GM21619 (cell line): ENCODE measurements around the gene RMDN3.
A peak's percentile ranks its signal among the peaks of the same experiment; 100 is the strongest.

Experiments
- ATAC-seq: cut with Tn5 transposase; IDR thresholded peaks from one replicate; pipeline ENCODE4 v1.9.1; 2021; ENCODE audit not compliant: unreplicated experiment

Gene RMDN3

DNA sequence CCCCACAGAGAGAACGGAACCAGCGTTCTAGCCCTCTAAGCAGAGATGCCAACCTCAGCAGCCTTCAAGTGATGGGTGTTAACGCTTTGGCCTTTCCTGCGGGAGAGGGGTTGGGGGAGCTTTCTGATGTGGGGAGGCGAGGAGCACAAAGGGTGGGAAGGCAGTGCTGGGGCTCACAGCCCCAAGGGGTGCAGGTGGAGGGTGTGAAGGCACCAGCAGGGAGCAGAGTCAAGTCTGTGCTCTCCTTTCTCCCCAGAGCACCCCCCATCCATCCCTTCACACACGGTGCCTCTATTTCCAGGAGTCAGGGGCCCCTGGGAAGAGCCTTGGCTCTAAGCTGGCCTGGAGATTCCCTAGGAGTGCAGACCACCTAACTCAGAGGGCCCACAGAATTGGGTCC, 18.8 kb upstream of the RMDN3 start:
- ATAC-seq, result no peak

- ATAC-seq, result no peak
These were observed 18.4 kb upstream of the RMDN3 start for GRCh38 chr15:40773496-40773895.

GRCh38 chr15:40772014-40772413, 17.0 kb upstream of the RMDN3 start:
- no peak for ATAC-seq

GRCh38 chr15:40771242-40771641, 16.2 kb upstream of the RMDN3 start:
- no peak for ATAC-seq

GRCh38 chr15:40770147-40770721, 15.2 kb upstream of the RMDN3 start:
- ATAC-seq, result no peak

- ATAC-seq, result peak; percentile 39
These were observed 14.5 kb upstream of the RMDN3 start, which contains the start of gene C15orf62 for GRCh38 chr15:40769274-40770146. C15orf62 (plus strand) TSS chr15:40769980; CDS start chr15:40770496, 516 bp downstream.

DNA sequence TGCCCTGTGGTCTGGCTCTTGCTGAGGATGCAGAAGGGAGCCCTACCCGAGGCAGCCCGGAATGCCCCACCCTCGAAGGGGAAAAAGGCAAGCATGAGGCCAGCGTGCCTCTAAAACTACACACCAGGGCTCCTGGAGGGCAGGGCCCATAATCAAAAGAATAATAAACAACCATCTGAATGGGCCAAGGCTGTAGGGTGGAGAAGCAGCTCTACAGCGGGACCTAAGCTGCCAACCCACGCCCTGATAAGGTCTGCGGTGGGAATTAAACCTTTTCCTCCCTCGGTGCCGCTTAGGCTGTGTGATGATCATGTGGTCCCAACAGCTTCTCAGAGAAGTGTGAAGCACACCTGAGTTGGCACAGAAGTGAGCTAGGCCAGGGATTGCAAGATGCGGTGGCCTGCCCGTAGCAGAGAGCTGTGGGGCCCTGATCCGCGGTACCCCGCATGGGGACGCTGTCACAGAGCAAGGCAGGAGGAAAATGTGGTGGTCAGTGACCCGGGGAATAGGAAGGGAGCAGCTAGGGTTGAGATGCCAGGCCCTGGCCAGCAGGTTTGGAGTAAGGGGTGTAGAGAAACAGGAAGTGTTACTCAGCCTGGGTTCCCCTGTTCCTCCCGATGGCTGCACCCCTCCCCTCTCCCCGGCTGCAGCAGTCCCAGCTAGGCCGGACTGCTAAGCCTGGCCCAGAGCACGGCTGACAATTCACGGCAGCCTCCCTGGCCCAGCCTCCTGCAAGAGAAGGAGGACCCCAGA, 13.6 kb upstream of the RMDN3 start:
- ATAC-seq, result peak; percentile 2

DNA sequence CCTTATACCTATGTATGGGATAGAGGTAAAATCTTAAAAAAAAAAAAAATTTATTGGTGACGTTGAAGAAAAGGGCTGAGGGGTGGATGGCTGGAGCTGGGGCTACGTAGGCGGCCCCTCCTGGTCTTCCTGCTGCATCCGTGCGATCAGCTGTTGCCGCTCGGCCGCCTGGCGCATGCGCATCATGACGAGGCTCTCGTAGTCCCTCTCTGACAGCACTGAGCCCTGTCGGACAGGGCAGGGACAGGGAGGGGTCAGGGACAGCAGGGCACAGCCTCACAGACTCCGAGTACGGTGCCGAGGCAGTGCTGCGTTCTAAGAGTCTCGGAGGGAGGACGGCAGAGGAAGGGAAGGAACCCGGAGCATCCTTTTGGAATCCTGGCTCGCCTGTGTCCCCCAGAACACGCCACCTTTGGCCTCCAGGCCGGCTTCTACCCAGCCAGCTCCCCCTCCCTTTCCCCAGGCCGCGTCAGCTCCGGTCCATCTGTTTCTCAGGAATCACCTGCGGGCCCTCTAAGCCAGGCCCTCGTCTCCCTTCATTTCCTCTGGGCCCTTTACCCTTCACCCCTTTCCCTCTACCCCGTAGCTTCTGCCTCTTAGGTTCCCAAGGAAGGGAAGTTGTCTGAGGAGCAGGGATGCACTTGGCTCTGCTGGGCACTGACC, 12.9 kb upstream of the RMDN3 start:
- ATAC-seq, result no peak

DNA sequence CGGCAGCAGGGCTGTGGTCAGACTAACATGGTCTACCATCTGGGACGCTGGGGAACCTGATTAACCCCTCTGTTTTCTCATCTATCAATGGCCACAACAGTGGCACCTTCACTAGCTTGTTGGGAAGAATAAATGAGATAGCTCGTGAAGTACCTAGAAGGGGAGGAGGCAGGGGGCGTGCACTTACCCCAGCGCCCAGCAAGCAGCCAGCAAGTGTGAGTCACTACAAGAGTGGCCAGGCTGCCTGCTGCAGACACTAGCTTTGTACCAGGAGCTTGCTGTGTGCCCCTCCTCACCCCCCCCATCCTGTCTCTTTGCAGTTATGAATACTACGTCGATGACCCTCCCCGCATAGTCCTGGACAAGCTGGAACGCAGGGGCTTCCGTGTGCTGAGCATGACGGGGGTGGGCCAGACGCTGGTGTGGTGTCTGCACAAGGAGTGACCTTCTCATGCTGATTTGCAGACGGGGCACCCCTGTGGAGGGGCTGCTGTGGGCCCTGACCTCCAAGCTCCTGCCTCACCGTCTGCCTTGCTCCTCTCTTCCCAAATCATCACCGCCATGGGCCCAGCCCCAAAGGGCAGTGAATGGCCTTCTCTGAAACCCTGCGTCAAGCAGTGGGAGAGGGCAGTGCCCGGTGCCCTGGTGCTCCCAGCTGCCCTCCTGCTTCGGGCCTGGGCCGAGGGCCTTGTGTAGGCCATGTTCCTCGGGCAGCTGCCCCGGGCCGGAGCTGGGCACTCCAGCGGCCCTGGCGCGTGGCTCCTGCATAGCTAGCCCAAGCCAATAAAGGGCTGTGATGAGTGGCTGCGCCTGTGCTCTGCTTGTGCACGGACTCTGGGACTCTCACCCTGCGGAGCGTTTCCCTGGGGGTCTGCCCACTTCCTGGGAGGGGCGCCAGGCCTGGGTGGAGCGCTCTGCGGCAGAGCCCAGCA, 12.1 kb upstream of the RMDN3 start:
- no peak for ATAC-seq

GRCh38 chr15:40766194-40766815, 11.3 kb upstream of the RMDN3 start:
- no peak for ATAC-seq

DNA sequence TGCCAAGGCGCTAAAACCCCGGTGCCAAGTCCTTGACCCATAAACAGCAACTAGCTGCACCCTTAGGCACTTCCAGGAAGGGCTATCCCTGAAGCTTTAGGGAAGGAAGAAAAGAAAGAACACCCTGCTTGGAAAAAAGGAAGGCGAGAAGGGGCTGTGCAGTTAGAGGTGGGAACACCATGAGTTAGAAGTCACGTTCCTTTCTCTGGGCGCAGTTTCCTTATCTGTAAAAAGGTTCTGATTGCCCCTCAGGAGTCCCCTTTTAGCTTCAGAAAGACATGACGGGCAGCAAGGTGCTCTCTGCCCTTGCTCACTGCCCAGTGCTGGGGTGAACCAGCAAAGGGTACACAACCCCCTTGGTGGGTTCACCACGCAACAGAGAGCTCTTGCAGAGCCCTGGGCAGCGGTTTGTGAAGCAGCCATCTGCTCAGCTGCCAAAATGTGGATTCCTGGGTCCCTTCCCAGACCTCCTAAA, 9.6 kb upstream of the RMDN3 start:
- no peak for ATAC-seq

DNA sequence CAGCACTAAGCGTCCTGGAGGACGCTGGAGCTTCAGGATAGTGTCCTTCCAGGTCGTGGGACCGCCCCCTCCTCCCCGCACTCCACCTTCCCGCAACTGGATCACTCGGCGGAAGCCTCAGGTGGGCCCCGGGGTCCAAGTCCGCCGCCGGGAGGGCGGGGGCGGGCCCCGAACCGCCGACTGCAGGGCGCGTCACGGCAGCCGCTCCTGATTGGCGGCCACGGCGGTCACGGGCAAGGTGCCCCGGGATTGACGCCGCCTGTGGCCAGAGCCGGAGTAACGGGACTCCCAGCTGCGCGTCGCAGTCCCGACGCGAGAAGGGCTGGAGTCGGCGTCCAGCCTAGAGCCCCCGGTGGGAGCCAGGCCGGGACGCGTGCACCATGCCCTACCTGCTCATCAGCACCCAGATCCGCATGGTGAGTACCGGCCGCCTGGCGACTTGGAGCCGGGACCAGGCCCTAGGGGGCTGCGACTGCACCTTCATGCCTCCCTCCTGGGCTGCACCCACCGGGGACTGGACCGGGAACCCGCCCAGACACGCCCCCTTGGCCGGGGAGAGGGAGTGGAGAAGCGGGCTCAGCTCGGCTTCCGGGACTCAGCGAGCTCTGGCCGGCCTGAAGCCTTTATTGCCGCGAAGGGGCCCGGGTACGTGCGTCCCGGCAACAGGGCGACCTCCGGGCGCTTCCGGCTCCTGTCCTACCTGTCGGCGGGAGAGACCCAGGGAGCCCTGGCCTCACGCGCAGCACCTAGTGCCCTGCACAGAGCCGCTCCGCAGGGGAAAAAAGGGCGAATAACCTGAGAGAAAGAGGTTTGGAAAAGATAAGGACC, 9.0 kb upstream of the RMDN3 start, which contains the start of gene GCHFR:
Gene GCHFR, plus strand, starts transcription at position 268 of the 828 bp plus-strand sequence. Its CDS starts 113 bp downstream, at position 381.
- peak; percentile 41 for ATAC-seq

DNA sequence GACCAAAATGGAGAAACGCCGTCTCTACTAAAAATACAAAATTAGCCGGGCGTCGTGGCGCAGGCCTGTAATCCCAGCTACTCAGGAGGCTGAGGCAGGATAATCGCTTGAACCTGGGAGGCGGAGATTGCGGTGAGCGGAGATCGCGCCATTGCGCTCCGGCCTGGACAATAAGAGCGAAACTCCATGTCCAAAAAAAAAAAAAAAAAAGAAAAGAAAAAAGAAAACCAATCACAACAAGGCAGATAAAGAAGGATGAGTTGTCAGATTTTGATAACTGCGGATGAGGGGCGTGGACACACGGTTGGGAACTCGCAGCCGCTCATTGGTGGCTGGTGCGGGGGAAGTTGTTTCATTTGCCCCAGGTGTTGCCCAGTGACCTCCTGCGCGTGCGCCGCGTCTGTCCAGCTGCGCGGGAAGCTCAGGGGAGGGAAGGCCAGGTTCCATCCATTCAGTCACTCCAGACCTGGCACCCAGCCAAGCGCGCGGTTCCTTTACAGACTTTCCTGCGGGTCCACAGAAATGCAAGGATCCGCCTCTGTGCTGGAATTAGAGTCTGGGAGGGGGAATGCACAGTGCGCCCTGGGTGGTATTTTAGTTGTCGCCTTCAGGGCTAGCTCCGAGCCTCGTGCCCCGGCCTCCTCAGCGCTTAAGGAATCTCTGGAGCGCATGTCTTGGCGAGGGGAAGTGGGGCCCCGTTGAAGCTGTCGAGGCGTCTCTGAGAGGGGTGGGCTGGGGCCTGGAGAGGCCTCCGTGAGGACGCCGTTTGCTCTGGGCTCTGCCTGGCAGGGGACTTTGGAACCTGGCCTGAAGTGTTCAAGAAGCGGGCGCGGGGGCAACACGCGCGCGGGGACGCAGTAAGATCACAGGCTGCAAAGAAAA, 8.1 kb upstream of the RMDN3 start:
- ATAC-seq, result no peak

- ATAC-seq, result no peak
These were observed 4.9 kb upstream of the RMDN3 start for GRCh38 chr15:40759961-40760360.

- no peak for ATAC-seq
These were observed 1.9 kb upstream of the RMDN3 start for GRCh38 chr15:40756938-40757337.

GRCh38 chr15:40755812-40756208, 756 bp upstream of the RMDN3 start:
- no peak for ATAC-seq

DNA sequence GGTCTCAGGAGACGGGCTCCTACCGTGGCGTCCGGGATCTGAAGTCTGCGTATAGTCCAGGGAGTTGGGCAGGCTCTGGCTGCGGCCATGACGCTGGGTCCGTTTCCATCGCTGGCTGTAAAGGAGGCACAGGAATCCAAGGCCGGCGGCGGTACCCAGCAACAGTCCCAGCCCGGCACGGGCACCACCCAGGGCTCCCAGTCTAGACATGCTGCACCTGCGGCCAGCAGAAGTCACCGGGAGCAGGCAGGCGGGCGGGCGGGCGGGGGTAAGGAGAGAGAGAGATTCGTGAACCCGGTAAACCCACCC, 526 bp downstream of the RMDN3 start:
- no peak for ATAC-seq

DNA sequence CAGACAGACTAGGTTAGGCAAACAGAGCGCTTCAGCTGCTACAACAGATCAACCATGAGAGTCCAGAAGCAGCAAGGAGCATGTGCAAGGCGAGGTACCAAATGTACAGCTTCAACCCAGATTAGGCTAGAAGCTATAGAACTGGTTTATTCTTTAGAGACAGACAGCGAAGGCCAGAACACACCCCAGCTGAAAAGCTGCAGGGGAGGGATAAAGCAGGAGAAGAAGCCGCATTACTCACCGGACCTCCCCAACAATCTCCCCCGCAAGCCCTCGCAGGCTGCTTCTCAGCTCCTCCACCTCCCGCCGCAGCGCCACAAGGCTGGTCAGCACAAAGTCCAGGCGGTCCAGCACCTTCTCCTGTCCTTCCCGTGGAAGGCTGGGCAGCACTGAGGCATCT, 3.3 kb downstream of the RMDN3 start:
- ATAC-seq, result no peak
